ENCODE measurements around the gene LGR6.
A peak's percentile ranks its signal among the peaks of the same experiment; 100 is the strongest.

LGR6 gene

GRCh38 chr1:202151045-202151444 is 42.6 kb upstream of the LGR6 start:
- peaks cover 40% of the 10 kb centered on the region for H3K4me1 ChIP-seq (ENCODE audit: insufficient read depth, low read length, poor library complexity, severe bottlenecking)
- H4K20me1 ChIP-seq (ENCODE audit: insufficient read depth, low read length, poor library complexity, severe bottlenecking): peaks cover 69% of the 10 kb centered on the region
- peak overlapping the region; percentile 31 for H3K9ac ChIP-seq (ENCODE audit: low read depth, low read length, poor library complexity, severe bottlenecking)
- no peaks in the 10 kb centered on the region for H3K27me3 ChIP-seq (ENCODE audit: insufficient read depth, low read length, poor library complexity, severe bottlenecking)
- H3F3A ChIP-seq (ENCODE audit: low read depth): peaks cover 26% of the 10 kb centered on the region
- TF ChIP-seq EZH2phosphoT487 (IDR thresholded peaks at IDR 0.05; ENCODE audit: borderline replicate concordance) (no peak), CTCF (conservative IDR thresholded peaks at IDR 0.05; ENCODE audit: low read length) (no peak)
- no peaks in the 10 kb centered on the region for H3K9me2 ChIP-seq (replicated peaks; ENCODE audit: low read depth, low read length)
- H3K4me3 ChIP-seq (ENCODE audit: low read length, poor library complexity, severe bottlenecking): no peak overlapping the region
- peak overlapping the region; percentile 16 for H3K4me2 ChIP-seq (ENCODE audit: low read depth, low read length, poor library complexity, severe bottlenecking)
- no peaks in the 10 kb centered on the region for H3K9me3 ChIP-seq (ENCODE audit: insufficient read depth, low read depth, low read length)
- no peak overlapping the region for H2AFZ ChIP-seq (ENCODE audit: low read length)
- H3K36me3 ChIP-seq (ENCODE audit: insufficient read depth, low read length): peaks cover 82% of the 10 kb centered on the region
- H3K79me2 ChIP-seq (ENCODE audit: insufficient read depth, low read length): peaks cover 56% of the 10 kb centered on the region

- no peak for TF ChIP-seq EZH2phosphoT487 (IDR thresholded peaks at IDR 0.05; ENCODE audit: borderline replicate concordance)
- no peak for TF ChIP-seq CTCF (conservative IDR thresholded peaks at IDR 0.05; ENCODE audit: low read length)
- Histone ChIP-seq H2AFZ (ENCODE audit: low read length) (no peak overlapping the region), H3K4me3 (ENCODE audit: low read length, poor library complexity, severe bottlenecking) (no peak overlapping the region), H3K9me3 (ENCODE audit: insufficient read depth, low read depth, low read length) (no peaks in the 10 kb centered on the region), H3F3A (ENCODE audit: low read depth) (peaks cover 13% of the 10 kb centered on the region), H3K9me2 (replicated peaks; ENCODE audit: low read depth, low read length) (no peaks in the 10 kb centered on the region), H3K36me3 (ENCODE audit: insufficient read depth, low read length) (peaks cover 81% of the 10 kb centered on the region), H3K27me3 (ENCODE audit: insufficient read depth, low read length, poor library complexity, severe bottlenecking) (no peaks in the 10 kb centered on the region), H4K20me1 (ENCODE audit: insufficient read depth, low read length, poor library complexity, severe bottlenecking) (peaks cover 79% of the 10 kb centered on the region), H3K4me2 (ENCODE audit: low read depth, low read length, poor library complexity, severe bottlenecking) (no peak overlapping the region), H3K4me1 (ENCODE audit: insufficient read depth, low read length, poor library complexity, severe bottlenecking) (peaks cover 52% of the 10 kb centered on the region), H3K79me2 (ENCODE audit: insufficient read depth, low read length) (peaks cover 69% of the 10 kb centered on the region), H3K9ac (ENCODE audit: low read depth, low read length, poor library complexity, severe bottlenecking) (no peak overlapping the region)
Measured at GRCh38 chr1:202152399-202152798, 41.2 kb upstream of the LGR6 start.

GRCh38 chr1:202153284-202153683 is 40.3 kb upstream of the LGR6 start:
- no peak overlapping the region for H3K4me3 ChIP-seq (ENCODE audit: low read length, poor library complexity, severe bottlenecking)

More at GRCh38 chr1:202153284-202153683, 40.3 kb upstream of the LGR6 start:
- Histone ChIP-seq H3K79me2 (ENCODE audit: insufficient read depth, low read length) (peaks cover 78% of the 10 kb centered on the region), H3K36me3 (ENCODE audit: insufficient read depth, low read length) (peaks cover 79% of the 10 kb centered on the region), H3K9ac (ENCODE audit: low read depth, low read length, poor library complexity, severe bottlenecking) (no peak overlapping the region), H4K20me1 (ENCODE audit: insufficient read depth, low read length, poor library complexity, severe bottlenecking) (peaks cover 83% of the 10 kb centered on the region), H3K9me3 (ENCODE audit: insufficient read depth, low read depth, low read length) (no peaks in the 10 kb centered on the region), H2AFZ (ENCODE audit: low read length) (no peak overlapping the region), H3F3A (ENCODE audit: low read depth) (peaks cover 6% of the 10 kb centered on the region), H3K4me2 (ENCODE audit: low read depth, low read length, poor library complexity, severe bottlenecking) (peak overlapping the region; percentile 96), H3K27me3 (ENCODE audit: insufficient read depth, low read length, poor library complexity, severe bottlenecking) (no peaks in the 10 kb centered on the region), H3K9me2 (replicated peaks; ENCODE audit: low read depth, low read length) (no peaks in the 10 kb centered on the region), H3K4me1 (ENCODE audit: insufficient read depth, low read length, poor library complexity, severe bottlenecking) (peaks cover 59% of the 10 kb centered on the region)
- TF ChIP-seq EZH2phosphoT487 (IDR thresholded peaks at IDR 0.05; ENCODE audit: borderline replicate concordance) (no peak), CTCF (conservative IDR thresholded peaks at IDR 0.05; ENCODE audit: low read length) (no peak)

Data from Loucy (cell line).